ENCODE results near the gene ZNF200. TPM values are rescaled to one million over a fixed set of nuclear protein-coding genes. Genes with fewer than 3 reads are reported as not detected.
"Not testable (repeated sequence)": the region's sequence is repeated elsewhere in the genome, so short reads cannot be mapped to it uniquely, and the experiment has no call there.

Gene ZNF200
- total RNA-seq, 3 donors from 2014 or later = 9.0 to 9.7 (median 9.6) TPM

DNA sequence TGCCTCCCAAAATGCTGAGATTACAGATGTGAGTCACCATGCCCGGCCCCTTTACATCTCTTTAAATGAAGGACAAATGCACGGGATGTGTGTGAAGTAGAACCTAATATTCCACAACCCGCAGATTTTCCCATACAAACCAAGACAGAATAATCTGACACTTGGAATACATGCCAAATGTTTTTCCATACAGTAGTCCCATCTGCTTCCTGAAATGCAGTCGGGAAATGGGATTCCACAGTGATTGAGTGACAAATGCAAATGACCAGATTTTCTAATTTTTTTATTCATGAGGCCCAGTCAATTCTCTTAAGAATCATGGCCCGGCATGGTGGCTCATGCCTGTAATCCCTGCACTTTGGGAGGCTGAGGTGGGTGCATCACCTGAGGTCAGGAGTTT is 6.8 kb upstream of the ZNF200 start:
- H3K36me3 Mint-ChIP-seq (ENCODE audit: insufficient read depth) = no peaks in the 10 kb centered on the region
- peaks cover 13% of the 10 kb centered on the region for H3K27me3 Mint-ChIP-seq (ENCODE audit: low read depth)
- ATAC-seq = no peak
- no peaks in the 10 kb centered on the region for H3K4me1 Mint-ChIP-seq (ENCODE audit: low read depth)
- H3K4me3 Mint-ChIP-seq = no peak overlapping the region
- no peak for DNase-seq
- H3K9me3 Mint-ChIP-seq = no peaks in the 10 kb centered on the region

- ATAC-seq = no peak
- Mint-ChIP-seq H3K4me3 (peak overlapping the region; percentile 72), H3K36me3 (ENCODE audit: insufficient read depth) (peaks cover 22% of the 10 kb centered on the region), H3K9me3 (peaks cover under 1% of the 10 kb centered on the region), H3K27me3 (ENCODE audit: low read depth) (no peaks in the 10 kb centered on the region), H3K4me1 (ENCODE audit: low read depth) (peaks cover 33% of the 10 kb centered on the region)
- DNase-seq = peak; percentile 34
These were observed 1.1 kb upstream of the ZNF200 start for GRCh38 chr16:3235856-3236669.

DNA sequence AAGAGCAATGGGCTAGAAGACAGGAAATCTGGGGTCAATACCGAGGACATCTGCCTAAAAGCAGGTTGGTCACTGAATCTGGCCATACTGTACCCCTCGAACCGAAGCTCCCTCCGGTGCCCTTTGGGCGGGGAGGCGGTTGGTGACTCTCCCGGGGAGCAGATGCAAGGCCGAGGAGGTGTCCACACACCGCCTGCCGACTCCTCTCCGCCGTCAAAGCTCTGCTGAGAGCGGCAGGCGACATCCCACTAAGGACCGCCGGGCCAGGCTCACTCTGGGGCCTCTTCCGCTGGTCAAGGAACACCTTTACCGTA is 458 bp downstream of the ZNF200 start:
- no peak for ATAC-seq
- H3K9me3 Mint-ChIP-seq = peaks cover 12% of the 10 kb centered on the region
- H3K4me3 Mint-ChIP-seq = peak overlapping the region; percentile 89
- peaks cover 35% of the 10 kb centered on the region for H3K36me3 Mint-ChIP-seq (ENCODE audit: insufficient read depth)
- no peak for DNase-seq
- H3K27me3 Mint-ChIP-seq (ENCODE audit: low read depth) = no peaks in the 10 kb centered on the region
- H3K4me1 Mint-ChIP-seq (ENCODE audit: low read depth) = peaks cover 33% of the 10 kb centered on the region

DNA sequence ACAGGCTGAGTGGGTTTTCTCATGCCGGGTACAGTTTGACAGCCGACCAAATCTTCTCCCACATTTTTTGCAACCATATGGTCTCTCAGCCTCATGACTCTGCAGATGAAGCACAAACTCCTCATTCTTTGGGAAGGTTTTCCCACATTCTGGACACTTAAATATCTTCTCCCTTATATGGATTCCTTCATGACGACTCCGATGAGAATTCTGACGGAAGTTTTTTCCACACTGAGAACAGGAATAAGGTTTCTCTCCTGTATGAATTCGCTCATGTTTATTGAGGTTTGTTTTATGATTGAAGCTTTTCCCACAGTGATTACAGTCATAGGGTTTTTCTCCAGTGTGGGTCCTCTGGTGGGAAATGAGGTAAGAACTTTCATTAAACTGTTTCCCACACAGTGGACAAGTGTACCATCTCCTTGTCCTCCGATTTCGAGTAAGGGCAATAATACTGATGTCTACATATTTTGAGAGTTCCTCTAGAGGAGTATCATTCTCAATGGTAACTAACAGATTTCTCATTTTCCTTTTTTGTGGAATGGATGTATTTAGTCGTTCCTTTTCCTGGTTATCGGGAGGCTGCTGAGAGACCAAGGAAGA is 10.9 kb downstream of the ZNF200 start:
- Mint-ChIP-seq H3K27me3 (ENCODE audit: low read depth) (no peaks in the 10 kb centered on the region), H3K36me3 (ENCODE audit: insufficient read depth) (peaks cover 57% of the 10 kb centered on the region), H3K4me1 (ENCODE audit: low read depth) (no peaks in the 10 kb centered on the region), H3K9me3 (peaks cover 44% of the 10 kb centered on the region), H3K4me3 (no peak overlapping the region)
- DNase-seq = no peak
- no peak for ATAC-seq

DNA sequence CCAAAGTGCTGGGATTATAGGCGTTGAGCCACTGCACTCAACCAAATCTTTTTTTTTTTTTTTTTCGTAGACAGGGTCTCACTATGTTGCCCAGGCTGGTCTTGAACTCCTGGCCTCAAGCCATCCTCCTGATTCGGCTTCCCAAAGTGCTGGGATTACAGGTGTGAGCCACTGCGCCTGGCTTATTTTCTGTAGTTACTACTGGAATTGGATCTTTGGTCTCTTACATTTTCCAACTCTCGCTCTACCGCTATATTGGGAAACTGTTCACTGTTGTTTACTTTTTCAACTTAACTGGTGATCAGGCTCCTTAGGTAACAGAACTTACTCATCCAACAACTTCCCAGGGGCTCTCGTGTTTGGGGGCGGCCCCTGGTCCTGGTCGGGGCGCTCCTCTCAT is 14.1 kb downstream of the ZNF200 start:
- H3K9me3 Mint-ChIP-seq = peaks cover 39% of the 10 kb centered on the region
- peaks cover 14% of the 10 kb centered on the region for H3K4me1 Mint-ChIP-seq (ENCODE audit: low read depth)
- ATAC-seq (no peak), DNase-seq (no peak)
- H3K4me3 Mint-ChIP-seq = no peak overlapping the region
- no peaks in the 10 kb centered on the region for H3K27me3 Mint-ChIP-seq (ENCODE audit: low read depth)
- H3K36me3 Mint-ChIP-seq (ENCODE audit: insufficient read depth) = peaks cover 38% of the 10 kb centered on the region

- DNase-seq = no peak
- Mint-ChIP-seq H3K4me3 (peak overlapping the region; percentile 3), H3K4me1 (ENCODE audit: low read depth) (peaks cover 35% of the 10 kb centered on the region), H3K27me3 (ENCODE audit: low read depth) (no peaks in the 10 kb centered on the region), H3K9me3 (peaks cover 9% of the 10 kb centered on the region), H3K36me3 (ENCODE audit: insufficient read depth) (peaks cover 3% of the 10 kb centered on the region)
- peak in 1 of 2 donors; percentile 21 for ATAC-seq
These were observed 18.7 kb downstream of the ZNF200 start for GRCh38 chr16:3216263-3216640.

GRCh38 chr16:3215601-3216262 is 19.2 kb downstream of the ZNF200 start:
- Mint-ChIP-seq H3K4me1 (ENCODE audit: low read depth) (peaks cover 35% of the 10 kb centered on the region), H3K27me3 (ENCODE audit: low read depth) (no peaks in the 10 kb centered on the region), H3K36me3 (ENCODE audit: insufficient read depth) (peaks cover 3% of the 10 kb centered on the region)

DNA sequence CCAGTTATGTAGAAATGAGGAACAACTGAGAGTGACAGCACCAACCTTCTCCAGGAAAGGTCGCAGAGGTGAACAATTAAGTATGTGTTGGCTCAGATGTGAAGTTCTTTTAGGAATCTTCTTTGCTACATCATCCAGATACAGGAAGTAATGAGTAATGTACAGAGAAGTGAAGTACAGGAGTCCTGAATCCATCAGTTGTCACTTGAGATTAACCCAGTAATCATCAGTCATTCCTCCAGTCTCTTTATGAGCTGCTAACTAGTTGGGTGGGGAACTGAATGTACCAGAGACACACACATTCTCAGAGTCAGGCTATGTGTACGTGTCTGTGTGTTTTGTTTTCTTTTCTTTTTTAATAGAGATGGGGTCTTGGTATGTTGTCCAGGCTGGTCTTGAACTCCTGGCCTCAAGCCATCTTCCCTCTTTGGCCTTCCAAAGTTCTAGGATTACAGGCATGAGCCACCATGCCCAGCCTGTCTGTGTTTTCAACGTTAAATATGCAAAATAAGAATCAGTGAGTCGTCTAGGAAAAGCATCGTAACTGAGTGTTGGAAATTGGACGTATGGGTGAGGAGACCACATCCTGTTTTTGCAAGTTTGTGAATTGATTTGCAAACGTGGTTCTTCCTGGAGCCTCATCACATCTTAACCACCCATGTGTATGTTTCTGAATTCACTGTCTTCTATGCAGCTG is 19.9 kb downstream of the ZNF200 start:
- H3K4me3 Mint-ChIP-seq = peak overlapping the region; percentile 47
- H3K27me3 Mint-ChIP-seq (ENCODE audit: low read depth) = no peaks in the 10 kb centered on the region
- H3K9me3 Mint-ChIP-seq = peaks cover 6% of the 10 kb centered on the region
- H3K4me1 Mint-ChIP-seq (ENCODE audit: low read depth) = peaks cover 35% of the 10 kb centered on the region
- ATAC-seq (peak; percentile 81 to 85), DNase-seq (no peak)
- H3K36me3 Mint-ChIP-seq (ENCODE audit: insufficient read depth) = peaks cover 3% of the 10 kb centered on the region

More at GRCh38 chr16:3215601-3216262, 19.2 kb downstream of the ZNF200 start:
- peak overlapping the region; percentile 47 for H3K4me3 Mint-ChIP-seq
- H3K9me3 Mint-ChIP-seq = peaks cover 6% of the 10 kb centered on the region
- DNase-seq (no peak), ATAC-seq (peak; percentile 39 to 52)

DNA sequence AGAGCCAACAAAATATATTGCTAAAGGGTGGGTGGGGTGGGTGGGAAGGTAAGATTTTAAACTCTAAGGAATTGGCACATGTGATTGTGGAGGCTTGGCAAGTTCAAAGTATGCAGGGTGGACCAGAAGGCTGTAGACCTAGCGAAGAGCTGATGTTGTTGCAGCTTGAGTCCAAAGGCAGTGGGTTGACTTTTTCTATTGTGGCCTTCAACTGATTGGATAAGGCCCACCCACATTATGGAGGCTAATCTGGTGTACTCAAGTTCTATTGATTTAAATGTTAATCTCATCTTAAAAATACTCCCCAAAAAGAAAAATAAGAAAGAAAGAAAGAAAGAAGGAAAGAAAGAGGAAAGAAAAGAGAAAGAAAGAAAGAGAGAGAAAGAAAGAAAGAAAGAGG is 22.4 kb downstream of the ZNF200 start:
- peaks cover 3% of the 10 kb centered on the region for H3K9me3 Mint-ChIP-seq
- H3K4me1 Mint-ChIP-seq (ENCODE audit: low read depth) = peaks cover 33% of the 10 kb centered on the region
- ATAC-seq = no peak
- H3K27me3 Mint-ChIP-seq (ENCODE audit: low read depth) = no peaks in the 10 kb centered on the region
- H3K4me3 Mint-ChIP-seq = no peak overlapping the region
- DNase-seq = no peak
- H3K36me3 Mint-ChIP-seq (ENCODE audit: insufficient read depth) = peaks cover under 1% of the 10 kb centered on the region

- Mint-ChIP-seq H3K4me3 (no peak overlapping the region), H3K27me3 (ENCODE audit: low read depth) (no peaks in the 10 kb centered on the region), H3K36me3 (ENCODE audit: insufficient read depth) (no peaks in the 10 kb centered on the region), H3K4me1 (ENCODE audit: low read depth) (peaks cover 33% of the 10 kb centered on the region), H3K9me3 (peaks cover 3% of the 10 kb centered on the region)
- DNase-seq (no peak), ATAC-seq (no peak)
These were observed 23.0 kb downstream of the ZNF200 start for GRCh38 chr16:3212006-3212405.

DNA sequence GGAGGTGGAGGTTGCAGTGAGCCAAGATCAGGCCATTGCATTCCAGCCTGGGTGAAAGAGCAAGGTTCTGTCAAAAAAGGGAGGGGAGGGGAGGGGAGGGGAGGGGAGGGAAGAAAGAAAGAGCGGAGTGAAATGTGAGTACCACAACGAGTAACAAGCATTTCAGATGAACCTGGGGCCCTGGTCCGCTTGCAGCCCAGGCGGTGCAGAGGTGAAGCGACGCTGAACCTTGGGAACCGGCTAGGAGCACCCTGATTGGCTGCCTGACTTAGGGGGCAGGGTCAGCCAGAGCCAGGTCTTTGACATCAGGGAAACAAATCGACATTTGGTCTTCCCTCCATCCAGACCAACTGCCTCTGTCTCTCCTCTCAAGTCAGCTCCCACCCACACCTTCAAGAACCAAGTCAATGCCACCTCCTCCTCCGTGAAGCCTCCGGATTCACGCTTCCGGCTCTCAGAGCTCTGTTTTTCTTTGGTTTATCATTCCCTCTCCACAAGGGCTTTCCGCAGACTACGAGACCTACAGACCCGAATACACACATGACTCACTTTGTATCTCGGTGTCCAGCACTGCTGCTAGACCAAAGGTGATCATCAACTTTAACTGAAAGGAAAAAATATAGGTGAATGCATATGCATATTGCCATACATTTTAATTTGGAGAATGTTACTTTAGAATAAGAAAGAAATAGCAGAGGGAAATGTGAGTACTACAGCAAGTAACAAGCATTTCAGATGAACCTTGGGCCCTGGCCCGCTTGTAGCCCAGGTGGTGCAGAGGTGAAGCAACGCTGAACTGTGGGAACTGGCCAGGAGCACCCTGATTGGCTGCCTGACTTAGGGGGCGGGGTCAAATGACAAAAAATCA is 27.6 kb downstream of the ZNF200 start:
- peaks cover 12% of the 10 kb centered on the region for H3K27me3 Mint-ChIP-seq (ENCODE audit: low read depth)
- ATAC-seq = no peak
- peaks cover 9% of the 10 kb centered on the region for H3K9me3 Mint-ChIP-seq
- no peak overlapping the region for H3K4me3 Mint-ChIP-seq
- DNase-seq = no peak
- H3K36me3 Mint-ChIP-seq (ENCODE audit: insufficient read depth) = peaks cover 4% of the 10 kb centered on the region
- H3K4me1 Mint-ChIP-seq (ENCODE audit: low read depth) = no peaks in the 10 kb centered on the region

- ATAC-seq; DNase-seq; H3K36me3 Mint-ChIP-seq (ENCODE audit: insufficient read depth); H3K4me3 Mint-ChIP-seq; H3K4me1 Mint-ChIP-seq (ENCODE audit: low read depth); H3K9me3 Mint-ChIP-seq: not testable (repeated sequence)
- peaks cover 12% of the 10 kb centered on the region for H3K27me3 Mint-ChIP-seq (ENCODE audit: low read depth)
These were observed 29.0 kb downstream of the ZNF200 start for GRCh38 chr16:3205939-3206338.

DNA sequence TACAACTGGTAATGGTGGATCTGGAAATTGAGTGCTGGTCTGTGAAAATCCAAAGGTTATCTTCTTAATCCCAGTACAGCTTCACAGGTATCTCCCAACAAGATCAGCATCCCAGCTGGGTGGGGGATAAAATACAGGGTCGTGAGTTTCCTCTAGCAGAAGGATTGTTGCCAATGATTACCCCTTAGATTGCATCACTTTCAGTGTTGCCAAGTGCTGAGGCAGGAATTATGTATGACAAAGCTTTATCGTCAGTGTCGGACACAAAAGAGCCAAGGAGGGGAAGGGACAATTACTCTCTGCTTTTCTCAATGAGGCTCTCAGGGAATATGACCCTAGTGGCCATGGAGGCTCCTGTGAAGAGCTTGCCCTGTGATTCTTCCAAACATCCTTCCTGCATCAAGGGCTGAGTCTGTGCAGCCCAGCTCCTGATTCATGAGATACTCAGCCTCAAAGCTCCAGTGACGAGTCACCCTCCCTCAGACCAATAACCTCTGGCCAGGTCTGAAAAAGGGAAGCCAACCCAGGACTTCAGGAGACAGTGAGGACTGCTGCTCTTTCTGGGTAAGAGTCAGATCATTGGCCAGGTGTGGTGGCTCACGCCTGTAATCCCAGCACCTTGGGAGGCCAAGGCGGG is 31.9 kb downstream of the ZNF200 start:
- Mint-ChIP-seq H3K4me3 (no peak overlapping the region), H3K9me3 (peaks cover 9% of the 10 kb centered on the region), H3K36me3 (ENCODE audit: insufficient read depth) (peaks cover 4% of the 10 kb centered on the region), H3K27me3 (ENCODE audit: low read depth) (peaks cover 21% of the 10 kb centered on the region), H3K4me1 (ENCODE audit: low read depth) (no peaks in the 10 kb centered on the region)
- DNase-seq (no peak), ATAC-seq (no peak)
